ENCODE results near the gene TRAF2.
A peak's percentile ranks its signal among the peaks of the same experiment; 100 is the strongest.

TRAF2 gene

DNA sequence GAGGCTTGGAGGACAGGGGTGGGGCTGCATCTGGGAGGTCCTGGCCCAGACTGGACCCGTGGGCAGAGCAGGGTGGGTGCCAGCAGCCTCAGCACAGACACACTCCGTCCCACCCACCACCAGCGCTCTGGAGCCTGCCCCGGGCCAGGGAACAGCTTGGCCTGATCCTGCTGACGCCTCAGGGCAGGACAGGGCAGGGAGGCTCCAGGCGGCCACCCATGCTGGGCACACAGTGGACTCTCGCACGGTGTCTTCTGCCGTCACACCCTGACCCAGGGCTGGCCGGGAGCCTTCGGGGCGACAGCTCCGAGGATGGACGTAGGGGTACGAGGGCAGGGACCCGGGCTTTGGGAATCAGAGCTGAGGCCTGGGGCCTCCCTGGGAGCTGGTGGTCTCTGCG, 82.8 kb downstream of the TRAF2 start:
- in situ Hi-C loops (cut with MboI; ENCODE audit: low sequenced_read_pairs), result no loop called here
- Histone ChIP-seq H3K4me3 (no peak overlapping the region), H3K27me3 (ENCODE audit: low read depth) (no peaks in the 10 kb centered on the region), H3K4me1 (peaks cover 8% of the 10 kb centered on the region), H3K9me3 (no peaks in the 10 kb centered on the region), H3K36me3 (replicated peaks) (no peaks in the 10 kb centered on the region)
- no peak for DNase-seq (ENCODE audit: low spot score in 2 of 2)

DNA sequence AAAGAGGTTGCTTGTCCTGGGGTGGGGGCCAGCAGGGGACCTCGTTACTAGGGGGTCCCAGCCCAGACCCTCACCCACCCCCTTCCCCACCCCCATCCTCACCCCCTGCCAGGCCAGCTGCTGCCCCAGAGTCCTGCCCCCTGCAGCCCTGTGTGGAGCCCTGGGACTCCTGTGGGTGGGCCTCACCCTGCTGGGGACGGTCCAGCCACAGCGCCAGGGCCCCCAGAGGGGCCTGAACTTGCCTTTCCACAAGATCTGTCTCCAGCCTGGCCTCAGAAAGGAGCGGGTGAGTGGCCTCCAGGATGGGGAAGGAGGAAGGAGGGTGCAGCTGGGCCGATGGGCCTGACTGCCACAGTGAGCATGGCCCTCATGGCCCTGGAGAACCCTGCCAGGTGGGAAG, 83.5 kb downstream of the TRAF2 start:
- no peaks in the 10 kb centered on the region for H3K9me3 ChIP-seq
- in situ Hi-C loops (cut with MboI; ENCODE audit: low sequenced_read_pairs), result no loop called here
- H3K4me1 ChIP-seq, result peaks cover 8% of the 10 kb centered on the region
- DNase-seq (ENCODE audit: low spot score in 2 of 2), result no peak
- no peaks in the 10 kb centered on the region for H3K36me3 ChIP-seq (replicated peaks)
- H3K27me3 ChIP-seq (ENCODE audit: low read depth), result no peaks in the 10 kb centered on the region
- H3K4me3 ChIP-seq, result no peak overlapping the region

DNA sequence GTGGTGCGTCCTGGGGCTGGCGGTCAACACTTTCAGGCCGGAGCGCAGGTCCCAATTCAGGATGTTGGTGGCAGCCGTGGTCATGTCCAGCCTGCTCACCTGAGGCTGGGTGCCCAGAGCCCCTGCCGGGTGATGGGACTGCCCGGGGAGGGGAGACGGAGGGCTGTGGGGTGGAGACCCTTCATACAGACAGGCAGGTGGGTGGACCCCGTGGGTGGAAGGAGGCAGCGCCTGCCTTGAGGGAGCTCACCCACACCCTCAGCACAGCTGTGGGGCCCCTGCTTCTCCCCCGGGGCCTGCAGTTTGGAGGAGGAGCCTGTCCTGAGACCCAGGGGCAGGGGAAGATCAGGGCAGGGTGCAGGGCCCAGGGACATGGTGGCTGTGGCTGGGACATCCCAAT, 84.0 kb downstream of the TRAF2 start:
- Histone ChIP-seq H3K27me3 (ENCODE audit: low read depth) (no peaks in the 10 kb centered on the region), H3K4me1 (peaks cover 8% of the 10 kb centered on the region), H3K36me3 (replicated peaks) (no peaks in the 10 kb centered on the region), H3K9me3 (no peaks in the 10 kb centered on the region), H3K4me3 (no peak overlapping the region)
- in situ Hi-C loops (cut with MboI; ENCODE audit: low sequenced_read_pairs), result no loop called here
- DNase-seq (ENCODE audit: low spot score in 2 of 2), result no peak

DNA sequence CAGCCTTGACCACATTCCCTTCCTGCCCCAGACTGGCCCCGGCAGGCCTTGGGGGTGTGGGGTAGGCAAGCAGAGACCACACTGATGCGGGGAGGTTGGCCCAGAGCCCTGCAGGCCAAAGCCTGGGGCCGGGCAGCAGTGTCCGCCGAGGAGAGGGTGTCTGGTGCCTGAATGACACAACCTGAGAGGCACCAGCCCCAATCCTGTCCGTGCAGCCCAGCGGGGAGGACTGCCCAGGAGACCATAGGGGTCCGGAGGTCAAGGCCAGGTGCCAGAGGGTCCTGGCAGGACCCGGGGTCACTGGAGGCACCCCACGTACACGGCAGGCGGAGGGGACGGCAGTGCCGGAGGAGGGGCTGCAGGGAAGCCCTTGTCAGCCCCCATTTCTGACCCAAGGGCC, 85.4 kb downstream of the TRAF2 start:
- DNase-seq (ENCODE audit: low spot score in 2 of 2), result no peak
- in situ Hi-C loops (cut with MboI; ENCODE audit: low sequenced_read_pairs), result no loop called here
- Histone ChIP-seq H3K36me3 (replicated peaks) (no peaks in the 10 kb centered on the region), H3K4me3 (no peak overlapping the region), H3K27me3 (ENCODE audit: low read depth) (no peaks in the 10 kb centered on the region), H3K4me1 (no peaks in the 10 kb centered on the region), H3K9me3 (no peaks in the 10 kb centered on the region)

DNA sequence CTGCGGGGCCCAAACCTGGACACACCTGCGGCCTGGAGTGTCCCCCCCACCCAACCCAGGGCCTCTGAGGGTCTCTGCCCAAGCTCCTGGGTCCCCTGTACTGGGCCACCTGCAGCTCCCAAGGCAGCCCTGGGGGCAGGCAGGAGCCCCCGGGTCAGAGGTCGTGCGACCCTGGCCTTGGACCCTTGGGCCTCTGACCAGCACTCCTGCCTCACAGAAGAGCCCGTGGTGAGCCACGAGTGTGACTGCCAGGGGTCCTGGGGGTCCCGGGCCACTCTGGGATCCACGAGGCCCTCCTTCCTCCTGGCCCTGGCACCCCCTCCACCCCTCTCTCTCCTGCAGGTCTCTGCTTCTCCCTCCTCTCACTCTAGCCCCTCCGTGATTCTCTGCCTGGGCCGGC, 86.0 kb downstream of the TRAF2 start:
- DNase-seq (ENCODE audit: low spot score in 2 of 2), result no peak
- Histone ChIP-seq H3K4me3 (no peak overlapping the region), H3K36me3 (replicated peaks) (no peaks in the 10 kb centered on the region), H3K9me3 (no peaks in the 10 kb centered on the region), H3K27me3 (ENCODE audit: low read depth) (no peaks in the 10 kb centered on the region), H3K4me1 (no peaks in the 10 kb centered on the region)
- in situ Hi-C loops (cut with MboI; ENCODE audit: low sequenced_read_pairs), result no loop called here

DNA sequence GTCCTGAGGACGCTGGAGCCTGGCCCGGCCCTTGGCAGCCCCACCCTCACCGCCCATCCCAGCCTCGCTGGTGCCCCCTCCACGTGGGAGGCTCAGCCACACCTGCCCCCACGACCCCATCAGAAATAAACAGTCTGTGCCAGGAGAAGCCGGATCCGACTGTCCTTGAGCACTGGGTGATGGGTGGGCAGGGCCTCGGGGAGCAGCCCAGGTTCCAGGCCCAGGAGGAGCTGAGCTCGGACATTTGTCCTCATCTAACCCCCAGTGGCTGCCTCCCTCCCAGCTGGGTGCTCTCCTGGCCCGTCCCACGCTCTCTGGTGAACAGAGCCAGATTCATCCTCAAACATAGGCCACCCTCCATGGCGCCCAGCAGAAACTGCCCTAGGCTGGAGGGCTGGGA, 86.4 kb downstream of the TRAF2 start:
- Histone ChIP-seq H3K4me3 (no peak overlapping the region), H3K36me3 (replicated peaks) (no peaks in the 10 kb centered on the region), H3K9me3 (no peaks in the 10 kb centered on the region), H3K4me1 (no peaks in the 10 kb centered on the region), H3K27me3 (ENCODE audit: low read depth) (no peaks in the 10 kb centered on the region; the same call in 1 of the 2 replicates)
- DNase-seq (ENCODE audit: low spot score in 2 of 2), result no peak
- in situ Hi-C loops (cut with MboI; ENCODE audit: low sequenced_read_pairs), result no loop called here

DNA sequence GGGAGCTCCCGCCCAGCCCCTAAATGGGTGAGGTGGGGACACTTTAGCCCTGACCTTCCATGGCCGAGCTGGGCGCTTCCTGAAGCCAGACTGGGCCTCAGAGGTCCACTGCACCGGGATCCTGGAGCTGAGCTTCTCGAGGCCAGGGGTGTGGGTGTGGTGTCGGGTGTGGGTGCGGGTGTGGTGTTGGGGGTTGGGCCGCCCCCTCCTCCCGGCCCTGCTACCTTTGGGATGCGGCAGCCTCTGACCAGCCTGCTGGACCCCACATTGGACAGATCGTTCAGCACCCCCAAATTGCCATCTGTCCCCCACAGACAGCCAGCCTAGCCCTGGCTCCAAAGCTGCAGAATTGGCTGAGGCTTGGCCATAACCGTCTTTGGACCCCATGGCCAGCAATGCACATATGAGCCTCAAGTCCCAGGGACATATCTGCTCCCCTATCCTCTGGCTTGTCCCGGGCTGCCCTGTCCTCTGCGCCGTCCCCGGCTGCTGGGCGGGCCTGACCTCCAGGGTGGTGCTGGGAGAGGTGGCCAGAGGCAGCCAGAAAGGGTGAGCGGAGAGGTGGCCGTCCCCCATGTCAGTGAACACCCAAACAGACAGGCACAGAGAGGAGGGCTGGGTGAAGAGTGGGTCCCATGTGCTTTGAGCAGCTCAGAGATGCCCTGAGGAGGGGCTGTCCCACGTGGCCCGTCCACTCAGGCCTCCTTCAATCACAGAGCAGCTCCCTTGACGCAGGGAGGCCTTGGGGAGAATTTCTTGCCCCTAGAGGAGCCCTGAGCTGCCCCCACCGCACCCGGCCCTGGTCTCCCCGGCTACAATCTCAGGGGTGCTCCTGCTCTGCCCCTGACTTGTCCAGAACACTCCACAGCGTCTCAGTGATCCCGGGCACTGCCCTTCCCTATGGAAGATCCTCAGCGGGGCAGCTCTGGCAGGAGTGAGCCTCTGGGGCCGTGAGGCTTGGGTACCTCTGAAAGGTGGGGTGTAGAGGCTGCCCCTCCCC, 87.6 kb downstream of the TRAF2 start:
- no peaks in the 10 kb centered on the region for H3K9me3 ChIP-seq
- no peaks in the 10 kb centered on the region for H3K36me3 ChIP-seq (replicated peaks)
- H3K4me3 ChIP-seq, result no peak overlapping the region
- H3K4me1 ChIP-seq, result no peaks in the 10 kb centered on the region
- no peak for DNase-seq (ENCODE audit: low spot score in 2 of 2)
- in situ Hi-C loops (cut with MboI; ENCODE audit: low sequenced_read_pairs), result no loop called here
- H3K27me3 ChIP-seq (ENCODE audit: low read depth), result no peaks in the 10 kb centered on the region; the same call in 1 of the 2 replicates

DNA sequence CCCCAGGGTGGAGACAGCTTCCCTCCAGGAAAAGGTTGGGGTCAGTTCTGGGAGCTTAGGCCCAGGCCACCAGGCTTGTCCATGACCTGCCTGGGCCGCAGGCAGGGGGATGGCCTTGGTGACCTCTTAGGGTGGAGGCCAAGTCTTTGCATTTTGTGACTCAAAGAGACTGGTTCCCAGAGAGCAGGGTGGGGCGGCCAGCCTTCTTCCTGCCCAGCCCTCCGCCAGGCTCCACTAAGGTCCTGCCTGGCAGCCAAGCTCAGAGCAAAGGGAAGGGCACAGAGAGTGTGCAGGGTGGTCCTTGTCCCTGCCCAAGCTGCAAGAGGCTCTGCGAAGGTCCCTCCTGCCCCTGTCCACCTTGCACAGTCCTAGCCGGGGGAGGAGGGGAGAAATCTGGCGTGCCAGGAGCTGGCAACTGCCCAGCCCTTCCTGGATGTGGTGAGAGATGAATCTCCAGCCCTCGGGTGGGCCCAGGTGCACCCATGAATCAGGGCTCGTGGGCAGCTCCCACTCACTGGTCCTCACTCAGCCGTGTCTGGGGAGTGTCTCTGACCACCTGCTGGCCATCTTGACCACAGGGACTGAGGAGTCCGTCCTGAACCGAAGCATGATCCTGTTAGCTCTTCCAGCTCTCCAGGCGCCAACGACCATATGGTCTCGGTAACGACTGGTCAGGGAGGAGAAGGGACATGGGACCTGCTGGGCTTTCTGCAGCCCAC, 88.7 kb downstream of the TRAF2 start:
- Histone ChIP-seq H3K36me3 (replicated peaks) (no peaks in the 10 kb centered on the region), H3K4me3 (no peak overlapping the region), H3K4me1 (no peaks in the 10 kb centered on the region), H3K27me3 (ENCODE audit: low read depth) (no peaks in the 10 kb centered on the region; the same call in 1 of the 2 replicates), H3K9me3 (no peaks in the 10 kb centered on the region)
- no peak for DNase-seq (ENCODE audit: low spot score in 2 of 2)
- in situ Hi-C loops (cut with MboI; ENCODE audit: low sequenced_read_pairs), result no loop called here

DNA sequence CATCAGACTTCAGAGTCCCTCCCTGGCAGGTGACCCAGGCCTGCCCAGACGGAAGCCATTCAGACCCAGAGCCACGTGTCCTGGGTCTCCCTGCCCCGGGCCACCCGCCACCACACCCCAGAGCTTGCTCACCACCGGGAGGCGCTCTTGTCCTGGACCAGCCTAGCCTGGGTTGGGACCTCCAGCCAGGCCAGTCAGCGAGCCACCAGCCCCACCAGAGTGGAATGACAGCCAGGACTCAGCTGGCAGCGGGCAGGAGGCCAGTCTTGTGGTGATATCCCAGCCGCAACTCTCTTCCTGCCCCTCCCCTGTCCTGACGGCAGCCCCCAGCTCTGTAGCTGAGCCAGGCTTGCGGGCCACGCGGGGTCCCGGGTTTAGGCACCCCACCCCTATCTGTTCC, 89.3 kb downstream of the TRAF2 start:
- DNase-seq (ENCODE audit: low spot score in 2 of 2), result peak in 1 of 2 experiments; percentile 68
- in situ Hi-C loops (cut with MboI; ENCODE audit: low sequenced_read_pairs), result no loop called here
- H3K4me3 ChIP-seq, result no peak overlapping the region
- no peaks in the 10 kb centered on the region; the same call in 1 of the 2 replicates for H3K27me3 ChIP-seq (ENCODE audit: low read depth)
- no peaks in the 10 kb centered on the region for H3K9me3 ChIP-seq
- no peaks in the 10 kb centered on the region for H3K4me1 ChIP-seq
- no peaks in the 10 kb centered on the region for H3K36me3 ChIP-seq (replicated peaks)

Data from HAP-1 (cell line).